ENCODE results near the gene NIN.

NIN gene

DNA sequence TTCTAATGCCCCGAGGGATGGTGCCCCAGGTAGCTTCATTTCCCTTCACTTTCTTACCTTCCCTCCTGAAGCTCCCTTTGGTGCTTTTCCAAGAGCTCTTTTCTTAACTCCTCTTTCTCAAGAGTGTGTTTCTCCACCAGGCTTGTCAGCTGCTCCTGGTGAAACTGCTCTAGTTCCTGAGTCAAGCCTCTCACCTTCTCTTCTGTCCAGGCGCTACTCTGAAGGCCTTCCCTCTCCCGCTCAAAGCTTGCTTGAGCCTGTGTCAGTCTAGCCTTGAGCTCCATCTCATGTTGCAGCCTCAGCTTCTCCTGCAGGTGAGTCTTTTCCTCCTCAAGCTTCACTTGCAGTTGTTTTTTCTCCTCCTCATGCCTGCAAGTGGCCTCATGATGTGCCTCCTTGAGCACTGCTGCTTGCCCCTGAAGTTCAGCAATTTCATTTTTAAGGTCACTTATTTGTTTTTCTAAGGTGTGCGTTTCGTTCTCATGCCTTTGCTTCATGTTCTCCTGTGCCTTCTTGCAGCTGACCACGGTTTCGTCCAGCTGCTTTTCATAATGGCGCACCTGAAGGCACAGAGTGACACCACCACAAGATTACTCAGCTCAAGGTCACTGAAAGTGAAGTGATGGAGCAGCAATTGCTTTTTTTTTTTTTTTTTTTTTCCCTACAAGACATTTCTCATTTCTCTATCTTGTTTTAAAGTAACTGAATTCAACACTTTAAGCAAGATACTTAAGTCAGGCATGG lies 71.0 kb downstream of the NIN start:
- no peak for DNase-seq

DNA sequence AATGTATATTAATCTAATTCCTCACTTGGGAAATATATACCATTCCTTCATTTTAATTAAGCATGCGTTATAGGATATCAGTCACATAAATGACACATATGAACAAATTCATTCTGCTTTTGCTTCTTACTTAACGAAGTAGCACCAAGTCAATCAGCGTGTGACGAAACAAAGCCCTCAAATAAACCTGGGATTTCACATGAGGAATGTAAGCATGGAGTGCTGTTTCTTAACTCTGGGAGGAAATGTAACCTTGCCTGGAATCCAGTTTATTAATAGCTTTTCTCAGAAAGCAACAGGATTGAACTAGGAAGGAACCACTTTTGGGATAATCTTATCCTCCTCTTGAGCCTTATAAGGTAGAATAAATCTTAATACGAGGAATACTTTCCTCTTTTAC lies 72.0 kb downstream of the NIN start:
- no peak for DNase-seq

DNA sequence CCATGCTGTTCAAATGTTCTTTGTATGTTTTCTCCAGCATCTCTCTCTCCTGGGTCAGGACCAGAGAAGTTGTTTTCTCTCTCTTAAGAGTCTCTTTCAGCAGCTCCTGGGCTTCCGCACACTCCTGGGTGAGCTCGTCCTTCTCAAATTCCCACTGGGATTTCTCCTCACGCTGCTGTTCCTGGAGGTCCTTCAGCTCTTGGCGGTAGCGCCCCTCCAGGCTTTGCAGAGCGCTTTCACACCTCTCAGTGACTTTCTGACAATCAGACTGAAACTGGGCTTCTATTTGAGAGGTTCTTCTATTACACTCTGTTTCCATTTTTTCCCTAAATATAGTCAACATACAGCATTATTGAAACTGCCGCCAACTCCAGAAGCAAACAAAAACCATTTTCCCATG lies 72.7 kb downstream of the NIN start:
- DNase-seq = no peak

DNA sequence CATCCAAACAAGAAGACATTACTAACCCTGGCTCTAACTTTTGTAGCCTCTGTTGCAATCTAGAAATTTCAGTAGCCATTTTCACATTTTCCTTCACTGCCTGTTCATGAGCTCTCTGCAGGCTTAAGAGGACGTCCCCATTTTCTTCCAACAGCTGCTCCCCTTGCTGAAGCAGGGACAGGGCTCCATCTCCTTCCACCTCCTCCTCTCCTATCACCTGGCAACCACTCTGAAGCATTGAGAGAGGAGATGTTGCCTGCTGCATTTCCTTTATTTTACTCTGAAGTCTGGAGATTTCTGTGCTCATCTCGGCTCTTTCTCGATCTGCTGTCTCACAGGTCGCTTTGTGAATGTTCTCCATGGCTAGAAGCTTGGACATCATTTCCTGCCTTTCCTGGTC lies 73.3 kb downstream of the NIN start:
- DNase-seq = no peak

DNA sequence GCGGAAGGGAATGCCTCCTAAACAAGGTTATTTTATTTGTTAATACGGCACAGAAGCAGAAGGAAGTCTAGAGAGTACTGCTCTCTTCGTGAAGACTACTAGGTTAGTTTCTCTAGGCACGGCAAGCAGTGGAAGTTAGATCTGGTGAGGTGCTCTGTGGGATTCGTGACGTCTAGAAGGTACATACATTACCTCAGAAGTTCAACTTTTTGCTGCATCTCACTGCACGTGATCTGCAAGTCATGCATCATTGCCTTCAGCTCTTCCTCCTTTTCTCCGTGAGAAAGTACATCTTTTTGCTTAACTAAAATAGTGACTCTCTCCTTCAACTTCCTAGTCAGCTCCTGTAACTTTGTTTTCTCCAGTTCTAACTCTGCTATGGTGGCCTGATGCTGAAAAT lies 74.7 kb downstream of the NIN start:
- DNase-seq = peak in 1 of 2 donors; percentile 58

DNA sequence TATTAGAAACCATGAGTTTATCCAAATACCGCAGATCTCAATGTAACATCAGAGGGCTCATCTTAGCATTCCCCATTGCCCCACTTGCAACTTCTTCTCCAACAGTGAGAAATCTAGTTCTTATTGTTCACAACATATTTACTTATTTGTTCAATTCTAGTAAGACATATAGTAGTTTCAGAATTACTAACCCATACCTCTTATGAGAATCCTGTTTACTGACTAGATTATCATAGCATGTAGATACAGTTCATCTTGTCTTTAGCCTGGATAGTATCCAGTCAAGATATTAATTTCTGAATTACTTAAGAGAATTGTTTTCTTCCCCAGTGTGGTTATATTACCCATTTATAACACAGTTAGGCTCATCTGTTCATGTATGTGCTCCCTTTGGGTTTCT lies 80.6 kb downstream of the NIN start:
- DNase-seq = no peak

DNA sequence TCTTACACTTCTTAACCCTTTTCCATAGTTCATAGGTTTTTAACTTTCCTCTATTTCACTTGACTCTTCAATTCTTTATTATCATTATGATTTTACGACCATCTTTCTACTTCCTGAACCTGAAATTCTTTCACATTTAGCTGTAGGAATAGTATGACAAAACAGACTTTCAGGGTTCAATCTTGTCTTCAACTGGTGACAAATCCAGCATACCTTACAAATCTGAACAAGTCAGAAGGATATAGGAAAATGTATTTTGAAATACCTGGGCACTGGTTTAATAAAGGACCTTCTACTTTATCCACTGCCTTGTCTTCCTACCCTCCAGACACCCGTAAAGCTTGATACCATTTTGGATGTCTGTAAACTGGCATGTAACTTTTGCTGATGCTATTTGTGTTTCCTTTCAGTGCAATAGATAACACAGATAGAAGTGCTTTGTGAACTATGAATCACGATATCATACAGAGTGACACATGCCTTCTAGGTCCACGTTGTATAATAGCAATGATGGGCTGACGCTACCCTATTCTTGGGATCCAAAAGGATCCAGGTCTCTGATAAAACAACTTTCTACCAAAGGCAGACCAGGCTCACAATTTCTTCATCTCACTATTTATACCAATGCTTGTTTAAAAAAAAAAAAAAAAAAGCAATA lies 85.4 kb downstream of the NIN start:
- DNase-seq = no peak

DNA sequence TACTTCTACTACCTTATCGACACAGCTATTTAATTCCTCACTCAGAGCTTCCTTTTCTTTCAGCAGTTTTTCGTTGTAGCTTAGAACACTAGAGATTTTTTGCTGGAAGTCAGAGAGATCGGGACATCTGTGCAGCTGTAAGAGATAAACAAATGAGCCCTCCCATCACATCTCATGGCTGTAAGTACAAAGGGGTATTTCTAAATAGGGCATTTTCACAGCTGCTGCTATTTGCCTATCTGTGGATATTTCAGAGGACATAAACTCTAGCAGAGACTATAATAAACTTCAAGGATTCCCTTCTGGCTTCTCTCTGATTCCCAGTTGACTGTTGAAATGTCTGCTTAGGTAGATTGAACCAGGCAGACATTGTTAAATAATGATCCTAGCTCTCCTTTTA lies 86.7 kb downstream of the NIN start:
- DNase-seq = no peak

DNA sequence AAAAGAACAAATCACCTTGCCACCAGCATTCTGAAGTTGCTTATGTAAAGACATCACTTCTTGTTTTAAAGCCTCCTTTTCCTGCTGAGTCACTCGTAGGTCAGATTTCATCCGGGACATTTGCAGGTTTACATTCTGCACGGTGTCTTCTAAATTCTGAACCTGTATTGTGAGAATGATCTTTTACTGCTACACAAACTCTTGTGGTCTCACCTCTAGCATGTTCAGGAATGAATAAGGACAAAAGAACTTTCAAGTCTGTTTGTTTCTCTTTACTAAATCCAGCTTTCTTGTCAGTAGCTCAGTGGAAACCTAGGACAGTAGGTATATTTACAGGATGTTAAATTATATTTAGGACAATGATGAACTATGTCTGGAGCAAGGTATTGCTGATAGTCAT lies 89.4 kb downstream of the NIN start:
- DNase-seq = no peak

DNA sequence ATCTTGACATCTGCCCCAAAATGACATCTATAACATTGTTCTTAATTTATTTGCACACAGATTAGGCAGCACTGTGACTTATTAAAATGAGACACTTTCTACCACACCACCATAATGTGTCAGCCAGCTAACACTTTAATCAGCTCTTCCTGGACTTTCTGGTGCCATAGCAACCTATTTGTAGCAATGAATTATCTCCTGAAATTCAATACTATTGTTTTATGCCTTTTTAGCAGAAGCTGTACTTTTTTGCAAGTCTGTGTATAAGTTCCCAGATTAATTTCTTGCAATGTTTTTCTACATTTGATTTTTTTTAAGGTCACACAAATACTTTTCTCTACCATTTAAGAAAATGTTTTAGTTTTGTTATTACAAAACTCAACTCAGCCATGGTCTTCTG lies 90.1 kb downstream of the NIN start:
- no peak for DNase-seq

DNA sequence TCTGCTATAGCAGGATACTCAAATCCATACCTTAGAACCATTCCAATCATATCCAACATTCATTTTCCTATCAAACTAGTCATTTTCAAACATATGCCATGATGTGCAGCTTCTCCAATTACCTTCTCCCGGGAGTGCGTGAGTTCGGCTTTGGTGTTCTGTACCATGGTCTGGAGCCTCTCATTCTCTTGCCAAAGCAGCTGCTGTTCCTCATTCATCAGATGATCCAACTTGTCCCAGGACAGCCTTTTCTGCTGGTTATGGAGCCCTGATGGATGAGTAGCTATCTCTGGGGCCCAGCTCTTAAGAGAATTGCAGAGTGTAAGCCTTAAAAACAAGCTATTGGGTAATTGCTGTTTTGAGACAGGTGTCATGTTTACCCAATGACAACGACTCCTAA lies 91.8 kb downstream of the NIN start:
- DNase-seq = no peak

DNA sequence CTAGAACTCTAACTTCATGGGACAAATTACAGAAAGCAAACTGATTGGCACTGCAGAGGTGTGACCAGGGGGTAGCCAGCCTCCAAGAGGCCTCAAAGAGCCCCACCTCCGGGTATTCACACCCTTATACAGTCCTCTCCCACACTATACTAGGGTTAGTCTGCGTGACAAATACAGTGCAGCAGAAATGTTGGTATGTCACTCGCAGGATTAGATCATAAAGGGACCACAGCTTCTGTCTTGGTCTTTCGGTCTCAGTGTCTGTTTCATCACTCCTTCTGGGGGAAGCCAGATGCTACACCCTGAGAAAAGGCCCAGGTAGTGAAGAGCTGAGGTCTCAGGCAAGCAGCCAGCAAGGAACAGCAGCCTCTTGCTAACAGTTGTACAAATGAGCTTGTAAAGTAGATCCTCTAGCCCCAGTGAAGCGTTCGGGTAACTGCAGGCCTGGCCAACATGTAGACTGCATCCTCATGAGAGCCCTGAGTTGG lies 94.0 kb downstream of the NIN start:
- DNase-seq = peak in 1 of 2 donors; percentile 16

DNA sequence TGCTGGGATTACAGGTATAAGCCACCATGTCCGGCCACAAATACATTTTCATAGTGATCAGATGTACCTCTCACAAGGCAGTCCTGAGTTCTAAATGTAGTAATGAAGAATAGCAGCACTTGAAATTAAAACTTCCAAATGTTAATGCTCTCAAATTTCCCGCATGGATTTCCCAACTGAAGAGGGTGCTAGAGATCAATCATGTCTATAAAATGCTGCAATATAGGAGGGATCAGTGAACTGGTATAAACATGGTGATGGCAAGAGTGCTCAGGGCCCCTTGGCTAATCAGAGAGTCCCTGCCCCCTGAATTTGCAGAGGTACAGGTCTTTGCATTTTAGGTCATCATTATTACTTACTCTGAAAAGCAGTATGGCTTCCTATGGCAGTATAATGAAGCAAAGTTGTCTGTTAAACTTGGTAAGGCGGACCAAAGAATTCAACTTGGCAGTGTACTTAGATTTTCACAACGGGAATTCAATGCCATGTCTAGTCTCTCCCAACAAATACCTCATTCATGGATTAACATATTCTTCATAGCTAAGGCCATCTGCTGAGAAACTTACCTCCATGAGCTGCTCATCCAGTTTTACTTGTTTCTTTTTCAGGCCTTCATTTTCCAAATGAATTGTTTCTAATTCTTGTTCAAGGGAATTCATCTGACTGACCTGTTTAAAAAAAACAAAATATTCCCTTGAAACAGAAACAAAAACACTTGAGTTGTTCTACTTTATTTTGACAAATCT lies 95.8 kb downstream of the NIN start:
- no peak for DNase-seq

DNA sequence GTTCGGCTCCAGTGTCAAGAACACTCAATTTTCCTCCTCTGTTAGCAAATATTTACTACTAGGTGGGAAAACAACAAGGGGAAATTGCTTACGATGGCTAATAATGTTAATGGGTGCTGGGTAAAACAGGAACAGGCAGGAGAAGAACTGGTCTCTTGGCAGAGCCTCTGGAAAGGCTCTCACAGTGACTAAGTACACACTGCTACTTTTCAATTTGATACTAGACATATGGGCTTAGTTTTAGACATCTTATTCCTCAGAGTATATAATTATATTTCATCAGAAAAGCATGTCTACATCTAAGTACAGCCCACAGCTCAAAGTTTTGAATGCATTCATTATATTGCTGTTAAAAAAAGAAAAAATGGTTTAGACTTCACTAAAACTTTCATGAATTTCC lies 97.5 kb downstream of the NIN start:
- DNase-seq = no peak

DNA sequence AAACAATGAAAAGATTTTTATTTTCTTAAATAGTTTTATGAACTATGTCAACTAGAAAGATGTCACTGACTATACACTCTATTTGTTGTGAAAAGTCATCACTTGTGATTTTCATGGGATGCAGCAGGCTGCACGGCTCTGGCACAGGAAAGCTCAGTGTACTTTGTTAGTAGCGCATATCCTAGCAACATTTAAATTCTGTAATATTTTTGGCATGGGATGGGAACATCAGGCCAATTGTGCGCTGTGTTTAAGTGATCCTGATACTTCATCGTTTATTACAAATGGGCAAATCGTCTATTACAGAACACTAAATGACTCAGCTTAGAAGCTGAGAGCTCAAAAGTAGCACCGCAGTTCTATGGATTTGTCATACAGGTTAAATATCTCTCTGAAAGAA lies 102.1 kb downstream of the NIN start:
- DNase-seq = no peak

DNA sequence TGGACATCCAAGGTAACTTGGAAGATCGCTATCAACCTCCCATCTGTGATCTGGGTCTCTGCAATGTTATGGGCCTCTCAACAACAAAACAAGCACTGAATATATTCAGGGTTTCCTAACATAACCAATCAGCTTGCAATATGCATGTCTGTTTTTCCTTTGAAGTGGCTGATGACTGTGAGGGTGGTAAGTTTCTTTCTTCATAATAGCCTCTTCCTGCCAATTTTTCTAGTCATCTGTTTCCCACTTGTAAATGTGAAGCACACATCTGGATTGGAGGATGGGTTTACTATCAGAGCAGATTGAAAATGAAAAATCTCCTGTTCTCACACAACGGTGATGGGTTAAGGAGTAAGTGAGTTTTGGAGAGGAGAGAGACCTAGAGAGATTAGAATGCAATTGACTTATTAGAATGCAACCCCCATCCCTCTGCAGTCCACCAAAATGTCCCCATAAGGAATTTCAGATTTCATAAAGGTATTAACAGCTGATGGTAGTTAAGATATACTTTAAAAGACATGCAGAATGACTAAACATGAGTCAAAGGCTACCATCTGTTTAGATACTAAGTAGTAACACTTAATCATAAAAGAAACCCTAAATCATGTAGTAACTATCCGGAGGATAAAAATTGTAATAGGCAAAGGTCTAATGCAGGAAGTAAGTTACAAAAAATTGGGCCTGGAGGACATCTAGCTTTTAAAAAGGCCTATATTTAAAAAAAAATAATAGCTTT lies 104.4 kb downstream of the NIN start:
- DNase-seq = peak in 1 of 2 donors; percentile 72

DNA sequence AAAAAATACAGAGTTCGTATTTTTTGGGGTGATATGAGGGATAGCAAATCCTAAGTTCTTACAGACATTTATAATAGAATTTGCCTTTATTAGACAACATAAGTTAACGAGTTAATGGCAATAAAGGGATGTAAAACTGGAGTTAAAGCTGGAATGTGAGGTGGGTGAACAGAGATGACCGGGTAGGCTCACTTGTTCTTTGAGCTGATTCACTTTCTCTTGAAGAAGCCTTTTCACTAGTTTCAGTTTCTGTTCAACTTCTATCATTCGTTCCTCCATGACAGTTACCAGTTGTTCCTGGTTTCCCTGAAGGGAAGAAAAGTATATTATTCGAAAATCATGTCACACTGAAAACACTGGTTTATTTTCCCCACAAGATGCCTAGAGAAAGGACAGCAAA lies 105.2 kb downstream of the NIN start:
- peak in 1 of 2 donors; percentile 17 for DNase-seq

DNA sequence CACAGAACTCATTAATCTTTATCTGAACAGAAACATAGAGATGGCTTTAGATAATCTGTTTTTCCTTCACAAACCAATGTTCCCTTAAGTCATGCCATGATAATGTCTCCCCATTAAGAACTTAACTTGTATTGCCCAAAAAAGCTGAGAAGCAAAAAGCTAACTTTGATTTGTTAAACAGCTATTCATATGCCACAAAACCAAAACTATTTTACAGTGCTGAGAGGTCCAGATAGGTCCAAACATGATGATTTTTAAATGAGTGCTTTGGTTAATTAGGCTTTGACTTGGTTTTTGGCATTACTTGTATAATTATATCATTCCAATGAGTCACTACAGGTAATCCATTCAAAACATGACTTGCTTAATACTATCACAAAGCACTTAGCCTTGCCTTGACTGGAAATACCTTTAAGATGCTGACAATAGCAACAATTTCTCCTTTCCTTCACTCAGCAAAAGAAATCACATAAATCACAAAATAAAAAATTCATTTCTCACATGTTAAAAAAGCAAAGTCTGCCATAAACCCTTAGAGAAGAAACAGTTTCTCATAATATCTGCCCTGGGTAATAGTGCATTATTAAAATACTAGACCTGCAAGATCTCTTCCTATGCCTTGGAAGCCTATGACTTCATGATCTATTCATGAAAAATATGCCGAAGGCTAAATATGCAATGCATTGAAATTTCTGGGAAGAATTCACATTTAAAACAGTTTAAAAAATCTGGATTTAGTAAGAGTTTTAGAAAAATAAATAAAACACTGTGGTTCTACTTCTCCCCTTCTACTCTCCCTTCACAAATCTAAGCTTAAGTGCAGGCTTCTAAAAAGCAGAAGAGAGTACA lies 110.8 kb downstream of the NIN start:
- no peak for DNase-seq

DNA sequence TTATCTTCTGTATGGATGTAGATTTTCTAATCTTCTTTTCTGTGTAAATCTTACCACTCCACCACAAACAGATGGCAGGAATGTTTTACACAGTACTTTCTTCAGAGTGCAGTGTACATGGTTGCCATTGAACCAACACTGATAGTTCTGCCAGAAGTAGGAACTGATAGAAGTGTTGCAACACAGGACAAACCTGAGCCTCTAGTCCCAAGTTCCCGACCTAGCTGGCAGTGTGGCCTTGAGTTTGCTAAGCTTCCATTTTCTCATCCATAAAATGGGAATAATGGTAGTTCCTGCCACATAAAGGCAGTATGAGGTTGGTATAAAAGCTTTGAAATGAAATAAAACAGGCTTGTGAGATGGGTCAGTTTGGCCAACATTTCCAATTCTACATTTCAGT lies 112.0 kb downstream of the NIN start:
- no peak for DNase-seq

DNA sequence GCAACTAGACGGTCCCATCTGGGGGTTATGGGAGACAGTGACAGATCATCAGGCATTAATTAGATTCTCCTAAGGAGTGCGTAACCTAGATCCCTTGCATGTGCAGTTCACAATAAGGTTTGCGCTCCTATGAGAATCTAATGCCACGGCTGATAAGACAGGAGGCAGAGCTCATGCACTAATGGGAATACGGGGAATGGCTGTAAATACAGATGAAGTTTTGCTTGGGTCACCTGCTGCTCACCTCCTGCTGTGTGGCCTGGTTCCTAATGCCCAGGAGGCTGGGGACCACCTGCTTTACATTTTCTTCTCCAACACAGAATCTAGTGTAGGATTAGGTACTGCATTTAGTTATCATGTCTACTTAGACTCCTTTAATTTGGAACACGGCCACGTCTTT lies 113.2 kb downstream of the NIN start:
- no peak for DNase-seq

DNA sequence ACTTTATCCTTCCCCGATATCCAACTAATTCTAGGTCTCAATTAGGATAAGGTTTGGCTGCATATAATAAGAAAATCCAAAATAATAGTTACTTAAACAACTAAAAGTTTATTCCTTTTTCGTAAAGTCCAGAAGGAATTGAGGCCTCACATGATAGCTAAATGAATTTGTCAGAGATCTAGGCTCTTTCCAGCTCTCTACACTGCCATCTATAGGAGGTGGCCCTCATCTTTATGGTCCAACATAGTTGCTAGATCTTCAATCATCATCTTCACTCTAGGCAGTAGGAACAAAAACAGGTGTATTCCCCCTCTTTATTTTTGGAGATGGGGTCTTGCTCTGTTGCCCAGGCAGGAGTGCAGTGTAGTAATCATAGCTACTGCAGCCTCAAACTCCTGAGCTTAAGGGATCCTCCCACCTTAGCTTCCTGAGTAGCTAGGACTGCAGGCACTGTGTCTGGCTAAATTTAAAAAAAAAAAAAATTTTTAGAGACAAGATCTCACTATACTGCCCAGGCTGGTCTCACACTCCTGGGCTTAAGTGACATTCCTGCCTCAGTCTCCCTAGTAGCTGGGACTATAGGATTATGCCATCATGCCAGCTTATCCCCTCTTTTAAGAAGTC lies 116.4 kb downstream of the NIN start:
- DNase-seq = peak in 1 of 2 donors; percentile 32

DNA sequence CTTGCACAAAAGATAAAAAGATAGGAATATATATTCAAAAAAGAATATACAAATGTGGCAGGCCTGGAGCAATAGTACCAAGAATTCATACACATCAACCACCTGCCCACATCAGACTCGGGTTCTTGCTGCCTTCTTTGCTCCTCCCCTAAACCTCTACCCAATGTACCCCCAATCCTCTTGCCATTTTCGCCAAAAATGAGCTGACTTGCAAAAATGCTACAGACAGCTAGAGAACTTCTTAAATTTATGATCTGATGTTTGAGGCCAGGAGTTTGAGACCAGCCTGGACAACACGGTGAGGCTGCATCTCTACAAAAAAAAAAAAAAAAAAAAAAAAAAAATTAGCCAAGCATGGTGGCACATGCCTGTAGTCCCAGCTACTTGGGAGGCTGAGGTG lies 119.9 kb downstream of the NIN start:
- DNase-seq = no peak

Measured in CD4-positive, alpha-beta T cell treated with Interferon alpha-2 for 1 hour (primary cell).